HCT116 (cell line): ENCODE measurements around the gene RADIL. TPM values are rescaled to one million over a fixed set of nuclear protein-coding genes. Genes with fewer than 3 reads are reported as not detected.

Experiments used
- ATAC-seq: fragments of 200-7000 bp; cut with Tn5 transposase; 2 replicates; pipeline ENCODE4 v1.9.1; 2020; ENCODE audit warnings: mild to moderate bottlenecking, moderate library complexity
- BruUV-seq: library from RNA; stranded (reverse); fragments of 400-500 nt; replicated peaks from 2 replicates; lab custom pipeline; 2021; lab: Mats Ljungman, UMichigan
- CTCF ChIA-PET: fragments of 300-600 bp; sonication (Branson Sonifier 250); formaldehyde crosslinking; loops from one replicate; lab custom pipeline; 2021; ENCODE audit warnings: antibody characterized with exemption; lab: Charles Lee
- POLR2A ChIA-PET: fragments of 300-600, 350-600 bp; sonication (Branson Sonifier 250); formaldehyde crosslinking; loops from one replicate; lab custom pipeline; 2021; ENCODE audit warnings: antibody characterized with exemption; lab: Charles Lee
- RAD21 ChIA-PET, 2 experiments: fragments of 300-600 bp; sonication (Branson Sonifier 250); formaldehyde crosslinking; loops; one replicate each; lab custom pipeline; 2023; ENCODE audit warnings: low total read pairs in 2 of 2; ENCODE audit not compliant: uncharacterized antibody in 2 of 2, unreplicated experiment in 2 of 2, low non-redundant PET in 1 of 2; lab: Charles Lee
- DNase-seq: peaks from one replicate; pipeline ENCODE4 v3.0.0-alpha.2; 2010; ENCODE audit warnings: low read depth, low spot score
- H2AFZ ChIP-seq: fragments of 200-600 bp; shearing (Covaris generic), sonication (generic); 2 replicates; pipeline ENCODE4 v1.6.1; 2017; ENCODE audit warnings: low read depth, mixed run types, mixed read lengths, antibody characterized with exemption, low read length; ENCODE audit not compliant: poor library complexity, severe bottlenecking
- H3K27ac ChIP-seq: 2 replicates; pipeline ENCODE4 v1.5.1; 2012; ENCODE audit warnings: low read depth, low read length
- H3K27me3 ChIP-seq: fragments of 200-600 bp; sonication (generic); 2 replicates; pipeline ENCODE4 v1.6.1; 2016; ENCODE audit warnings: mixed run types, low read length, mixed read lengths; ENCODE audit not compliant: insufficient read depth
- H3K36me3 ChIP-seq, 2 experiments: fragments of 200-500 bp in 1 of 2; fragments of 200-600 bp in 1 of 2; sonication (Bioruptor generic) in 1 of 2; sonication (generic) in 1 of 2; 2 replicates each; pipeline versions ENCODE4 v1.5.1 to v1.6.1; 2014 to 2016; ENCODE audit warnings: low read length in 2 of 2, inconsistent platforms in 1 of 2, mixed read lengths in 1 of 2, mixed run types in 1 of 2; ENCODE audit not compliant: insufficient read depth in 2 of 2, control insufficient read depth in 1 of 2
- H3K4me1 ChIP-seq, 2 experiments: fragments of 200-600 bp in 1 of 2; sonication (generic) in 1 of 2; 2 replicates each; pipeline versions ENCODE4 v1.5.1 to v1.6.1; 2012 to 2017; ENCODE audit warnings: low read length in 2 of 2, inconsistent platforms in 1 of 2, mild to moderate bottlenecking in 1 of 2, mixed read lengths in 1 of 2, mixed run types in 1 of 2, moderate library complexity in 1 of 2; ENCODE audit not compliant: insufficient read depth in 2 of 2, control insufficient read depth in 1 of 2
- H3K4me2 ChIP-seq: fragments of 200-600 bp; sonication (generic); 2 replicates; pipeline ENCODE4 v1.6.1; 2017; ENCODE audit warnings: mixed run types, low read length, mixed read lengths
- H3K4me3 ChIP-seq, 2 experiments: fragments of 200-600 bp in 1 of 2; sonication (generic) in 1 of 2; replicated peaks in 1 of 2; 2 replicates each; pipeline ENCODE4 v1.5.1; 2011 to 2016; ENCODE audit warnings: low read length in 2 of 2, control low read depth in 1 of 2, low read depth in 1 of 2, mild to moderate bottlenecking in 1 of 2, mixed read lengths in 1 of 2, mixed run types in 1 of 2
- H3K79me2 ChIP-seq: fragments of 200-600 bp; sonication (generic); 2 replicates; pipeline ENCODE4 v1.6.1; 2017; ENCODE audit warnings: mild to moderate bottlenecking, mixed run types, low read length, moderate library complexity, mixed read lengths; ENCODE audit not compliant: insufficient read depth
- H3K9ac ChIP-seq: fragments of 200-600 bp; sonication (generic); 2 replicates; pipeline ENCODE4 v1.6.1; 2016; ENCODE audit warnings: low read length, mixed read lengths
- H3K9me2 ChIP-seq: fragments of 200-600 bp; sonication (generic), shearing (Covaris generic); 2 replicates; pipeline ENCODE4 v1.6.1; 2017; ENCODE audit warnings: mixed run types, mild to moderate bottlenecking, moderate library complexity; ENCODE audit not compliant: insufficient read depth
- H3K9me3 ChIP-seq, 2 experiments: fragments of 200-500 bp in 1 of 2; fragments of 200-600 bp in 1 of 2; sonication (Bioruptor generic) in 1 of 2; sonication (generic) in 1 of 2; 2 replicates each; pipeline ENCODE4 v1.6.1; 2014 to 2017; ENCODE audit warnings: low read length in 2 of 2, mixed read lengths in 2 of 2, inconsistent platforms in 1 of 2, low read depth in 1 of 2, mild to moderate bottlenecking in 1 of 2, mixed run types in 1 of 2, moderate library complexity in 1 of 2; ENCODE audit not compliant: control insufficient read depth in 1 of 2, insufficient read depth in 1 of 2
- H4K20me1 ChIP-seq: fragments of 200-600 bp; sonication (generic), shearing (Covaris generic); 2 replicates; pipeline ENCODE4 v1.6.1; 2017; ENCODE audit warnings: mixed run types, mild to moderate bottlenecking, moderate library complexity; ENCODE audit not compliant: insufficient read depth
- CBX3 ChIP-seq: IDR thresholded peaks from 2 replicates; pipeline ENCODE4 v1.6.1; 2012; ENCODE audit warnings: low read depth
- CEBPB ChIP-seq: IDR thresholded peaks from 2 replicates; pipeline ENCODE4 v1.6.1; 2012; ENCODE audit warnings: low read depth
- CTCF ChIP-seq, 3 experiments: fragments of 200-600 bp in 1 of 3; sonication (generic) in 1 of 3; IDR thresholded peaks in 2 of 3; conservative IDR thresholded peaks in 1 of 3; 2 replicates each; pipeline ENCODE4 v1.5.1; 2012 to 2017; ENCODE audit warnings: low read depth in 2 of 3, low read length in 2 of 3, antibody characterized with exemption in 1 of 3, borderline replicate concordance in 1 of 3, control low read depth in 1 of 3, mild to moderate bottlenecking in 1 of 3, mixed read lengths in 1 of 3, mixed run types in 1 of 3, moderate library complexity in 1 of 3; ENCODE audit not compliant: insufficient read depth in 1 of 3
- EGR1 ChIP-seq: IDR thresholded peaks from 2 replicates; pipeline ENCODE4 v1.6.1; 2012; ENCODE audit warnings: low read depth
- ELF1 ChIP-seq: IDR thresholded peaks from 2 replicates; pipeline ENCODE4 v1.6.1; 2012; ENCODE audit warnings: low read depth, borderline replicate concordance
- EZH2 ChIP-seq: fragments of 200-600 bp; sonication (generic); IDR thresholded peaks from 2 replicates; pipeline ENCODE4 v1.6.1; 2017; ENCODE audit warnings: antibody characterized with exemption, mixed run types
- EZH2phosphoT487 ChIP-seq: fragments of 200-600 bp; IDR thresholded peaks from 2 replicates; pipeline ENCODE4 v1.6.1; 2018; ENCODE audit warnings: antibody characterized with exemption, borderline replicate concordance
- FOSL1 ChIP-seq: IDR thresholded peaks from 2 replicates; pipeline ENCODE4 v1.6.1; 2012; ENCODE audit warnings: low read depth
- POLR2A ChIP-seq: IDR thresholded peaks from 2 replicates; pipeline ENCODE4 v1.7.0; 2011; ENCODE audit warnings: borderline replicate concordance; ENCODE audit not compliant: insufficient read depth, insufficient read length; ENCODE audit errors: extremely low read depth
- POLR2AphosphoS5 ChIP-seq: IDR thresholded peaks from 2 replicates; pipeline ENCODE4 v1.6.1; 2011; ENCODE audit warnings: mild to moderate bottlenecking, low read depth, low read length, moderate library complexity
- RAD21 ChIP-seq: IDR thresholded peaks from 2 replicates; pipeline ENCODE4 v1.6.1; 2012; ENCODE audit warnings: low read depth, mild to moderate bottlenecking
- SP1 ChIP-seq: IDR thresholded peaks from 2 replicates; pipeline ENCODE4 v1.6.1; 2012; ENCODE audit warnings: low read depth
- SRF ChIP-seq: IDR thresholded peaks from 2 replicates; pipeline ENCODE4 v1.6.1; 2012; ENCODE audit warnings: low read depth
- YY1 ChIP-seq: IDR thresholded peaks from 2 replicates; pipeline ENCODE4 v1.6.1; 2011; ENCODE audit warnings: low read length, low read depth, moderate library complexity, mild to moderate bottlenecking; ENCODE audit not compliant: insufficient replicate concordance; ENCODE audit errors: extremely low read depth
- ZNF274 ChIP-seq: fragments of 200-500 bp; sonication (Bioruptor generic); IDR thresholded peaks from 2 replicates; pipeline ENCODE4 v1.6.1; 2014; ENCODE audit warnings: mild to moderate bottlenecking, low read depth, low read length, inconsistent platforms
- intact Hi-C: fragments of 100-400 bp; cut with micrococcal nuclease; formaldehyde crosslinking; loops from 2 replicates; pipeline ENCODE4 v1.10.0; 2022
- total RNA-seq: library from RNA; stranded (reverse); gene quantifications from one replicate; pipeline ENCODE4 v1.2.1, GENCODE V29; 2021; ENCODE audit not compliant: unreplicated experiment
- TF ChIP-seq, protein P1 (sequence below): IDR thresholded peaks from 2 replicates; pipeline ENCODE4 v1.6.1; 2012
- TF ChIP-seq, protein P2 (sequence below): IDR thresholded peaks from 2 replicates; pipeline ENCODE4 v1.6.1; 2012; ENCODE audit warnings: low read depth
- TF ChIP-seq, protein P3 (sequence below): IDR thresholded peaks from 2 replicates; pipeline ENCODE4 v1.6.1; 2011; ENCODE audit warnings: mild to moderate bottlenecking, low read length, moderate library complexity; ENCODE audit not compliant: insufficient replicate concordance; ENCODE audit errors: extremely low read depth

RADIL gene
- total RNA-seq, 1 experiment from 2014 or later, result 5.3 TPM

DNA sequence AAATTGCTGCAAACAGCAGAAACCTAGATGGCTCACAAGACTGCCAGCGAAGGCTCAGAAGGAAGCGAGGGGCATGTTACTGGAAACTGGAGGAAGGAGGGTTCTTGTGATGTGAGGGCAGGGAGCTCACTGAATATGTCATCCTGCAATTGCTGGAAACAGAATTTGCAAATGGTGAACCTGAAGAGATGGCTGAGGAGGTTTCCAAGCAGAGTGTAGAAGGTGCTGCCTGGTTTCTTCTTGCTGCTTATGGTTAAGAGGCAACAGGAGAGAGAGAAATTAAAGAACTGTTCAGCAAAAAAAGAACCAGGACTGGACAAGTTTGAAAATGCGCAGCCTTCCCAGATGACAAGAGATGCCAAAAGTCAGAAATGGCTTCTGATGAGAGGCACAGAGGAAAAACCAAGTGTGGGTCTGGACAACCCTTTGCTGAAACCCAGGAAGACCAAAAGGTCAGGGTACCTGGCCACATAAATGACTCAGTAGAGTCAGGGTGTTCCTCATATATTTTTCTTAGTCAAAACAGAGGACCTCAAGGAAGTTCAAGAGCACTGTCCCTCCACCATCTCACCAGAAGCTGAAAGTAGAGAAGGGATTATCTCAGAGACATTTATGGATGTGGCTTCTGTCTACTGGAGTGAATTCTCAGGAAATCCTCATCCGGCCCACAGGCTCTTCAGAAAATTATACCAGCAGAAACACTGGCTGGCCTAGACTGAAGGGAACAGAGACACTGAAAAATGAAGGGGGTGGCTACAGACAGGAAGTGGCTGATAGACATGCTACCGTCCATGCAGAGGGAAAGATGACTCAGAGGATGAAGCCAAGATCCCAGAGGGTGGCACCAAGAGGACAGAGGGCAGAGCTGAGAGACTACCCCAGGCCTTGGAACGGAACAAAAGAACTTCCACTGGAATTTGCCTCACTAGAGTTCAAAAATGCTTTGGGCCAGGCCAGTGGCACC lies 31.8 kb downstream of the RADIL start:
- H3K9me2 ChIP-seq, result no peaks in the 10 kb centered on the region
- ATAC-seq, result peak; percentile 90
- 0 out of 2 replicates have a peak overlapping the region, but pooled peaks have one; percentile 3 for H3K9ac ChIP-seq
- no peaks in the 10 kb centered on the region for H3K36me3 ChIP-seq
- peak overlapping the region; percentile 4; the same call in 1 of the 2 replicates for H3K27ac ChIP-seq
- no peaks in the 10 kb centered on the region for H4K20me1 ChIP-seq
- H2AFZ ChIP-seq, result no peak overlapping the region
- no TSS peak for BruUV-seq
- peaks cover 6 to 19% of the 10 kb centered on the region in 2 experiments; a peak in 3 of 4 replicates for H3K4me1 ChIP-seq
- peaks cover 4% of the 10 kb centered on the region; the same call in 1 of the 2 replicates for H3K79me2 ChIP-seq
- peak overlapping the region; percentile 69 for H3K4me2 ChIP-seq
- ChIA-PET POLR2A (no interaction called here), CTCF (interaction anchor here (1.1 kb wide), 1 partner anchor 32 kb away, joined by 4 read pairs; the partner anchor contains the start of gene RADIL), RAD21 (no interaction called here)
- no peak overlapping the region; a peak in 1 of 4 replicates for H3K4me3 ChIP-seq
- no peaks in the 10 kb centered on the region for H3K27me3 ChIP-seq
- peak; percentile 16 for DNase-seq
- intact Hi-C loops, result no loop called here
- H3K9me3 ChIP-seq, result no peaks in the 10 kb centered on the region
- TF ChIP-seq FOSL1 (peak; percentile 46; the same call in 1 of the 2 replicates), EGR1 (0 out of 2 replicates have a peak, but pooled peaks have one; percentile 18), ZNF274 (no peak), SP1 (no peak), YY1 (no peak), ELF1 (no peak), CTCF (IDR thresholded peaks at IDR 0.05 in 2 of 3, conservative IDR thresholded peaks at IDR 0.05 in 1 of 3; ENCODE audit: borderline replicate concordance in 1 of 3, insufficient read depth in 1 of 3, low read depth in 2 of 3, low read length in 2 of 3) (no peak), EZH2phosphoT487 (no peak), CBX3 (no peak), POLR2A (no peak), POLR2AphosphoS5 (no peak), SRF (no peak), CEBPB (no peak), RAD21 (no peak), EZH2 (no peak)
- TF ChIP-seq, protein P1, sequence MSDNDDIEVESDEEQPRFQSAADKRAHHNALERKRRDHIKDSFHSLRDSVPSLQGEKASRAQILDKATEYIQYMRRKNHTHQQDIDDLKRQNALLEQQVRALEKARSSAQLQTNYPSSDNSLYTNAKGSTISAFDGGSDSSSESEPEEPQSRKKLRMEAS, result no peak
- TF ChIP-seq, protein P2, sequence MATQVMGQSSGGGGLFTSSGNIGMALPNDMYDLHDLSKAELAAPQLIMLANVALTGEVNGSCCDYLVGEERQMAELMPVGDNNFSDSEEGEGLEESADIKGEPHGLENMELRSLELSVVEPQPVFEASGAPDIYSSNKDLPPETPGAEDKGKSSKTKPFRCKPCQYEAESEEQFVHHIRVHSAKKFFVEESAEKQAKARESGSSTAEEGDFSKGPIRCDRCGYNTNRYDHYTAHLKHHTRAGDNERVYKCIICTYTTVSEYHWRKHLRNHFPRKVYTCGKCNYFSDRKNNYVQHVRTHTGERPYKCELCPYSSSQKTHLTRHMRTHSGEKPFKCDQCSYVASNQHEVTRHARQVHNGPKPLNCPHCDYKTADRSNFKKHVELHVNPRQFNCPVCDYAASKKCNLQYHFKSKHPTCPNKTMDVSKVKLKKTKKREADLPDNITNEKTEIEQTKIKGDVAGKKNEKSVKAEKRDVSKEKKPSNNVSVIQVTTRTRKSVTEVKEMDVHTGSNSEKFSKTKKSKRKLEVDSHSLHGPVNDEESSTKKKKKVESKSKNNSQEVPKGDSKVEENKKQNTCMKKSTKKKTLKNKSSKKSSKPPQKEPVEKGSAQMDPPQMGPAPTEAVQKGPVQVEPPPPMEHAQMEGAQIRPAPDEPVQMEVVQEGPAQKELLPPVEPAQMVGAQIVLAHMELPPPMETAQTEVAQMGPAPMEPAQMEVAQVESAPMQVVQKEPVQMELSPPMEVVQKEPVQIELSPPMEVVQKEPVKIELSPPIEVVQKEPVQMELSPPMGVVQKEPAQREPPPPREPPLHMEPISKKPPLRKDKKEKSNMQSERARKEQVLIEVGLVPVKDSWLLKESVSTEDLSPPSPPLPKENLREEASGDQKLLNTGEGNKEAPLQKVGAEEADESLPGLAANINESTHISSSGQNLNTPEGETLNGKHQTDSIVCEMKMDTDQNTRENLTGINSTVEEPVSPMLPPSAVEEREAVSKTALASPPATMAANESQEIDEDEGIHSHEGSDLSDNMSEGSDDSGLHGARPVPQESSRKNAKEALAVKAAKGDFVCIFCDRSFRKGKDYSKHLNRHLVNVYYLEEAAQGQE, result no peak
- TF ChIP-seq, protein P3, sequence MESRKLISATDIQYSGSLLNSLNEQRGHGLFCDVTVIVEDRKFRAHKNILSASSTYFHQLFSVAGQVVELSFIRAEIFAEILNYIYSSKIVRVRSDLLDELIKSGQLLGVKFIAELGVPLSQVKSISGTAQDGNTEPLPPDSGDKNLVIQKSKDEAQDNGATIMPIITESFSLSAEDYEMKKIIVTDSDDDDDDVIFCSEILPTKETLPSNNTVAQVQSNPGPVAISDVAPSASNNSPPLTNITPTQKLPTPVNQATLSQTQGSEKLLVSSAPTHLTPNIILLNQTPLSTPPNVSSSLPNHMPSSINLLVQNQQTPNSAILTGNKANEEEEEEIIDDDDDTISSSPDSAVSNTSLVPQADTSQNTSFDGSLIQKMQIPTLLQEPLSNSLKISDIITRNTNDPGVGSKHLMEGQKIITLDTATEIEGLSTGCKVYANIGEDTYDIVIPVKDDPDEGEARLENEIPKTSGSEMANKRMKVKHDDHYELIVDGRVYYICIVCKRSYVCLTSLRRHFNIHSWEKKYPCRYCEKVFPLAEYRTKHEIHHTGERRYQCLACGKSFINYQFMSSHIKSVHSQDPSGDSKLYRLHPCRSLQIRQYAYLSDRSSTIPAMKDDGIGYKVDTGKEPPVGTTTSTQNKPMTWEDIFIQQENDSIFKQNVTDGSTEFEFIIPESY, result no peak
